SJSA1 (cell line): Measurements from ENCODE around the gene ZNF653. TPM values are rescaled to one million over a fixed set of nuclear protein-coding genes. Genes with fewer than 3 reads are reported as not detected.

Source experiments
- DNase-seq, 2 experiments: peaks; one replicate each; pipeline ENCODE4 v3.0.0-alpha.2; 2015 to 2020; ENCODE audit warnings: low spot score in 2 of 2, low read depth in 1 of 2
- H3K27ac ChIP-seq: fragments of 250-450 bp; sonication (Bioruptor Pico); 2 replicates; pipeline ENCODE4 v1.5.1; 2020; ENCODE audit warnings: mild to moderate bottlenecking, moderate library complexity
- H3K27me3 ChIP-seq: fragments of 250-450 bp; sonication (Bioruptor Pico); replicated peaks from 2 replicates; pipeline ENCODE4 v1.5.1; 2020; ENCODE audit warnings: mild to moderate bottlenecking, moderate library complexity
- H3K36me3 ChIP-seq: fragments of 250-450 bp; sonication (Bioruptor Pico); 2 replicates; pipeline ENCODE4 v1.5.1; 2020; ENCODE audit warnings: mild to moderate bottlenecking
- H3K4me1 ChIP-seq: fragments of 250-450 bp; sonication (Bioruptor Pico); replicated peaks from 2 replicates; pipeline ENCODE4 v1.6.1; 2021; ENCODE audit warnings: mild to moderate bottlenecking
- H3K4me3 ChIP-seq: fragments of 250-450 bp; sonication (Bioruptor Pico); 2 replicates; pipeline ENCODE4 v1.5.1; 2020; ENCODE audit warnings: mild to moderate bottlenecking
- H3K9me3 ChIP-seq: fragments of 250-450 bp; sonication (Bioruptor Pico); replicated peaks from 2 replicates; pipeline ENCODE4 v1.5.1; 2020; ENCODE audit warnings: mild to moderate bottlenecking
- total RNA-seq: library from RNA; depleted of rRNA; stranded (reverse); fragments of >200 nt; shearing (Covaris generic); gene quantifications from 2 replicates; pipeline ENCODE4 v1.2.3, GENCODE V29; 2014; rRNA removed

ZNF653 gene, protein sequence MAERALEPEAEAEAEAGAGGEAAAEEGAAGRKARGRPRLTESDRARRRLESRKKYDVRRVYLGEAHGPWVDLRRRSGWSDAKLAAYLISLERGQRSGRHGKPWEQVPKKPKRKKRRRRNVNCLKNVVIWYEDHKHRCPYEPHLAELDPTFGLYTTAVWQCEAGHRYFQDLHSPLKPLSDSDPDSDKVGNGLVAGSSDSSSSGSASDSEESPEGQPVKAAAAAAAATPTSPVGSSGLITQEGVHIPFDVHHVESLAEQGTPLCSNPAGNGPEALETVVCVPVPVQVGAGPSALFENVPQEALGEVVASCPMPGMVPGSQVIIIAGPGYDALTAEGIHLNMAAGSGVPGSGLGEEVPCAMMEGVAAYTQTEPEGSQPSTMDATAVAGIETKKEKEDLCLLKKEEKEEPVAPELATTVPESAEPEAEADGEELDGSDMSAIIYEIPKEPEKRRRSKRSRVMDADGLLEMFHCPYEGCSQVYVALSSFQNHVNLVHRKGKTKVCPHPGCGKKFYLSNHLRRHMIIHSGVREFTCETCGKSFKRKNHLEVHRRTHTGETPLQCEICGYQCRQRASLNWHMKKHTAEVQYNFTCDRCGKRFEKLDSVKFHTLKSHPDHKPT
- 2.3 and 4.8 TPM in 2 replicates for total RNA-seq

DNA sequence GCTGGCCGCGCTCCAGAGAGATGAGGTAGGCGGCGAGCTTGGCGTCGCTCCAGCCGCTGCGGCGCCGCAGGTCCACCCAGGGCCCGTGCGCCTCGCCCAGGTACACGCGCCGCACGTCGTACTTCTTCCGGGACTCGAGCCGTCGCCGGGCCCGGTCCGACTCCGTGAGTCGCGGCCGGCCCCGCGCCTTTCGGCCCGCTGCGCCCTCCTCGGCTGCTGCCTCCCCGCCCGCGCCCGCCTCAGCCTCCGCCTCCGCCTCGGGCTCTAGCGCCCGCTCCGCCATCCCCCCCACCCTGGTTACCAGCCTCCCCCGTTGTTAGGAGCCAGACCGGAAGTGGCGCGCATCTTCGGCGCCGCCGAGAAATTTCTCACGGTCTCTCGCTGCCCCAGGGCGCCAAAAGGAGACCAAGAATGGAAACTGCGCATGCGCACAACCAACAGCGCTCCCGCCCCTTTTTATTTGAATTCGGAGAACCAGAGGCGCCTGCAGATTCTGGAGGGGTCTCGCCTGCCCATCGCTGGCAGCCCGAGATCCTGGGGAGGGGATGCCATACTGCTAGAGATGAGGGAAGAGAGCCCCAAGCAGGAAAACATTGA, at the start of gene ZNF653:
TSS of gene ZNF653 (minus strand) at position 336 of the 597 bp plus-strand sequence. CDS start at position 283, 53 bp downstream.
- Histone ChIP-seq H3K36me3 (0 out of 2 replicates have a peak, but pooled peaks cover 7% of the 10 kb centered on the region), H3K27ac (peak within 1 kb of the TSS; percentile 78), H3K27me3 (no peaks in the 10 kb centered on the region), H3K4me1 (peaks cover 11% of the 10 kb centered on the region), H3K9me3 (no peaks in the 10 kb centered on the region), H3K4me3 (peak within 1 kb of the TSS; percentile 77)
- DNase-seq: peak; percentile 94 to 96

DNA sequence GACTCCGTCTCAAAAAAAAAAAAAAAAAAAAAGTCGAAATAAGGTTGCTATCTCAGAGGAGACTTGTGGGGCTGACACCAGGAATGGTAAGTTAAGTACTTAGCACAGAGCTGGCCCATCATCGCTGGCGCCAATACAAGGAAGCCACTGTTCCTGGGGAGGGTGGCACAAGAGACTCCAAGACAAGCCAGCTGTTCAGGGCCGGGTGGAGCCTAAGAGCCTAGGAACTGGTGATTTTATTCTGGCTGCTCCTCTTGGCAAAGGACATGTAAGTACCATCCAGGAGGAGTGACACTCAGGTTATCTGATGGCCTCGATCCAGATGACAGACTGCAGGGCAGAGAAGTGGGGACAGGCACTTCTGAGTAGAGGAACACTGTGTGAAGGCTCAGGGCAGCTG, 49.6 kb upstream of the ZNF653 start:
- no peak for DNase-seq
- H3K4me1 ChIP-seq: peaks cover 10% of the 10 kb centered on the region
- H3K27ac ChIP-seq: no peak overlapping the region
- H3K9me3 ChIP-seq: no peaks in the 10 kb centered on the region
- H3K27me3 ChIP-seq: no peaks in the 10 kb centered on the region
- peaks cover 45% of the 10 kb centered on the region for H3K36me3 ChIP-seq
- no peak overlapping the region for H3K4me3 ChIP-seq

DNA sequence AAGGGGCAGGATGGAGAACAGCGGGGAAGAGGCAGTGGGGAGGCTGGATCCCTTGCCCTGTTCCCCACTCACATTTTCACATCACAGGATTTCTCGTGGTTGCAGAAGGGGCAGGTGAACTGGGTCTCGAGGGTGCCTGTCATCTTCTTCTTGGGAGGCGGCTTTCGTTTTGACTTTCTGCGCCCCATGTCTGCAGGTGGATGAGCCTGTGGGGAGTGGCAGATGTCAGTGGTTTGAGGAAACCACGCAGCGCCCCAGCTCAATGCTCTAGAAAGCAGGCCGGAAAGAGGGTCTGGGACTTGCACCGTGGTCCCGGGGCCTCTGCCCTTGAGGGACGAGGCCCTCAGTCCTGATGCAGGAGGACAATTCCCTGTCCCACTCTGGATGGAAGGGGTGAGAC, 48.5 kb upstream of the ZNF653 start:
- H3K27ac ChIP-seq: no peak overlapping the region
- H3K4me1 ChIP-seq: peaks cover 6% of the 10 kb centered on the region
- no peak for DNase-seq
- peaks cover 48% of the 10 kb centered on the region for H3K36me3 ChIP-seq
- H3K27me3 ChIP-seq: no peaks in the 10 kb centered on the region
- no peak overlapping the region for H3K4me3 ChIP-seq
- H3K9me3 ChIP-seq: no peaks in the 10 kb centered on the region

DNA sequence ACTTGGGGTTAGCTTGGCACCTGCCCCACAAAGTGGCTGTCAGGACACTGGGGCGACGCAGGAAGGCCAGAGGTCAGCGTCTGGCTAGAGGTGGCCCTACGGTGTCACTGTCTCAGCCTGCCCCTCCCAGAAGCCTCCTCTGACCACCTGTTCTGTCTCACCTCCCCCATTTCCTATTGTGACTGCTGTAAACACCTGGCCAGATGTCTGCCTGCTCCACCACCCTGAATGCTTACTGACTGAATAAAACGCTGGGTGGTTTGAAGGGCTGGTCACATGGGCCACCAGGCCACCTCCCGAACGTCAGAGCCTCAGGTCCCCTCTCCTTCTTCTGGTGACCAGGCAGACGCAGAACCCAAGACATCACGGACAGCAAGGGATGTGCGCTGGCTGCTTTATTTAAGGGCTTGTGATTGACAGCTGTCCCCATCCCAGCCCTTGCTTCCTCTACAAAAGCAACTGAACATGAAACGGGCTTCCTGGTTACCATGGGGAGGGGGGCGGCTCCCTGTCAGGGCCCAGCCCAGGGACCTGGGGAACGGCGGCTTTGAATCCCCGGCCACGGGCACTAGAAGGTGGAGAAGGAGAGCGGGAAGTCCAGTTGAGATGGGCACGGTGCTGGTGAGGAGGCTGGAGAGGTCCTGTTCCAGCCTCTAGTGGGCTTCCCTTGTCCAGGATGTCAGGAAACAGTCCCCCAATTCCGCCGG, 47.2 kb upstream of the ZNF653 start:
- H3K4me1 ChIP-seq: peaks cover 1% of the 10 kb centered on the region
- DNase-seq: no peak
- H3K4me3 ChIP-seq: no peak overlapping the region
- no peak overlapping the region for H3K27ac ChIP-seq
- no peaks in the 10 kb centered on the region for H3K9me3 ChIP-seq
- H3K36me3 ChIP-seq: peaks cover 45% of the 10 kb centered on the region
- H3K27me3 ChIP-seq: no peaks in the 10 kb centered on the region

DNA sequence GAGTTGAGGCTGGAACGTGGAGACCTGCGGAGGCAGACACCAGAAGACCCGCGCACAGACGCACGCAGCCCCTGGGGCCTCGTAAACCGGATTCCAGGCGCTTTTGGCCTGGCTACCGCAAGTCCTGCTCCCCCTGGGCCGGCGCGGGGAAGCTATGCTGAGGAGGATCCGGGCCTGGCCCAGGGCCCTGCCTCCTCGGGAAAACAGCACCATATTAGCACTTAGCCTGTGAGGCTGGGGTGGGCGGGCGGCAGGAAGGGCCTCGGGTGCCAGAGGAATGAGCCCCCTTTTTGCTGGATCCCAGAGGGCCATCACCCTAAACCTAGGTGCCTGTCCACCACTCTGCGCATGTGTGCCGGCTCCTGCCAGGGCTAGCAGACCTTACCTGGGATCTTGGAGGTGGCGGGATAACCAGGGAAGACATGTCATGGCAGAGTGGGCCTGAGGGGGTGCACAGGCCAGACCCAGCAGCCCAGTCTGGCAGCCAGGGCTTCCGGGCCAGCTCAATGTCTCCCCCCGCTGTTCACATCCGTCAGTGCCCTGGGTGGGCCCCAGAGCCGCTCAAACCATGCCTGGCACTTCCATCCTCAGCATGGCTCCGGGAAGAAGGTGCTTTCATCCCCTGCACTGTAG, 46.1 kb upstream of the ZNF653 start:
- DNase-seq: no peak
- no peak overlapping the region for H3K4me3 ChIP-seq
- H3K27me3 ChIP-seq: no peaks in the 10 kb centered on the region
- no peak overlapping the region for H3K27ac ChIP-seq
- no peaks in the 10 kb centered on the region for H3K4me1 ChIP-seq
- H3K36me3 ChIP-seq: peaks cover 45% of the 10 kb centered on the region
- H3K9me3 ChIP-seq: no peaks in the 10 kb centered on the region

DNA sequence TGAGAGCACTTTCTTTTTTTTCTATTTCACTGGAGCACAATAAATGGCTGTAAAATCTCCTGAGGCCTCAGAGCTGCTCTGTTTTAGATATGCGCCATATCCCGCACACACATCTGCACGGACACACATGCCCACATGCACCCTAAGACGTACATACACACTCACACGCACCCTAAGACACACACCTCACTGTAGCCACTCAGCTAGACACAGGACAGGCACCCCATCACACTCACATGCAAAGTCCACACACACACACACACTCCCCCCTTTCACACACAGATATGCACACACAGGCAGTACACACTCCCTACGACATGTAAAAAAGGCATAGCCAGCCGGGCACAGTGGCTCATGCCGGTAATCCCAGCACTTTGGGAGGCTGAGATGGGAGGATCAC, 44.6 kb upstream of the ZNF653 start:
- no peaks in the 10 kb centered on the region for H3K9me3 ChIP-seq
- DNase-seq: no peak
- H3K27ac ChIP-seq: no peak overlapping the region
- no peak overlapping the region for H3K4me3 ChIP-seq
- no peaks in the 10 kb centered on the region for H3K27me3 ChIP-seq
- peaks cover 3% of the 10 kb centered on the region; the same call in 1 of the 2 replicates for H3K4me1 ChIP-seq
- H3K36me3 ChIP-seq: peaks cover 39% of the 10 kb centered on the region

DNA sequence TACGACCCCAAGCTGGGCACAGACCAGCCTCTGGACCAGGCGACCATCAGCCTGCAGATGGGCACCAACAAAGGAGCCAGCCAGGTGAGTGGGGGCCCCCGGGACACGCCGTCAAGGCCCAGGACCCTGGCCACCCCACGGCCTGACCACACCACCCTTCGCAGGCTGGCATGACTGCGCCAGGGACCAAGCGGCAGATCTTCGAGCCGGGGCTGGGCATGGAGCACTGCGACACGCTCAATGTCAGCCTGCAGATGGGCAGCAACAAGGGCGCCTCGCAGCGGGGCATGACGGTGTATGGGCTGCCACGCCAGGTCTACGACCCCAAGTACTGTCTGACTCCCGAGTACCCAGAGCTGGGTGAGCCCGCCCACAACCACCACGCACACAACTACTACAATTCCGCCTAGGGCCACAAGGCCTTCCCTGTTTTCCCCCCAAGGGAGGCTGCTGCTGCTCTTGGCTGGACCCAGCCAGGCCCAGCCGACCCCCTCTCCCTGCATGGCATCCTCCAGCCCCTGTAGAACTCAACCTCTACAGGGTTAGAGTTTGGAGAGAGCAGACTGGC, 43.8 kb upstream of the ZNF653 start:
- no peak for DNase-seq
- Histone ChIP-seq H3K36me3 (peaks cover 37% of the 10 kb centered on the region), H3K4me3 (no peak overlapping the region), H3K9me3 (no peaks in the 10 kb centered on the region), H3K27ac (no peak overlapping the region), H3K27me3 (no peaks in the 10 kb centered on the region), H3K4me1 (peaks cover 3% of the 10 kb centered on the region; the same call in 1 of the 2 replicates)

DNA sequence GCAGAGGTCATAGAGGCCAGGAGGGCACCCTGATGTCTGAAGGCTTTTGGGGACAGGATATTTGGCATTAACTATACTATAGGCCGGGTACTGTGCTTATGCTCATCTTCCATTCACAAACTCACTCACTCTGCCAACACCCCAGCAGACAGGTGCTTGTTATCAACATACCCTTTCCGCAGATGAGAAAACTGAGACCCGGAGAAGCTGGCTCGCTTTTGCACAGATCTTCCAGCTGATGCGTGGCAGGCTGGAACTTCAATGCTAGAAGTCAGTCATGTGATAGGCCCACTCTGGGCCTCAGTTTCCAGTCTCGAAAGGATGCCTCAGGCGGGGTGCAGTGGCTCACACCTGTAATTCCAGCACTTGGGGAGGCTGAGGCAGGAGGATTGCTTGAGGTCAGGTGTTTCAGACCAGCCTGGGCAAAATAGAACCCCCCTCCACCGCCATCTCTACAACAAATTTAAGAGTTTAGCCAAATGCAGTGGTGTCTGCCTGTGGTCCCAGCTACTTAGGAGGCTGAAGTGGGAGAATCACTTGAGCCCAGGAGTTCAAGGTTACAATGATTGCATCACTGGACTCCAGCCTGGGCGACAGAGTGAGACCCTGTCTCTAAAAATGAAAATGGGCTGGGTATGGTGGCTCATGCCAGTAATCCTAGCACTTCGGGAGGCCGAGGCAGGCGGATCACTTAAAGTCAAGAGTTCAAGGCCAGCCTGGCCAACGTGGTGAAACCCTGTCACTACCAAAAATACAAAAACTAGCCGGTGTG, 42.5 kb upstream of the ZNF653 start:
- Histone ChIP-seq H3K4me3 (no peak overlapping the region), H3K27me3 (no peaks in the 10 kb centered on the region)
- DNase-seq: no peak

DNA sequence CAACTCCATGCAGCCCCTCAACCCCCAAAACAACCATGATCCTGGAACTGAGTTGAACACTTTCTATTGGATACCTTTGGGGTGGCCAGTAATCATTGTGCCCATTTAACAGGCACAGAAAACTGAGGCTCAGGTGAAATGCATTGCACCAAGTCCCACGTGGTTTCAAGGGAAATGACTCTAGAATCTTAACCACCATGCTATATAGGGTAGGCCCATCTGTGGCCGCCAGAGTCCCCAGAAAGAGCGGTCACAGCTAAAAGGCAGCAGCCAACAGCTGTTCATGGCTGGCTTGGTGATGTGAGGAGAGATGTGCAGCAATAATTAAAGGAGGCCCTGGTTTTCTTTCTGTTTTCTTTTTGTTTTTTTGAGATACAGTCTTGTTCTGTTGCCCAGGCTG, 35.6 kb upstream of the ZNF653 start:
- no peaks in the 10 kb centered on the region for H3K27me3 ChIP-seq
- no peak overlapping the region for H3K4me3 ChIP-seq
- H3K4me1 ChIP-seq: peaks cover 28% of the 10 kb centered on the region
- H3K36me3 ChIP-seq: no peaks in the 10 kb centered on the region
- no peak overlapping the region for H3K27ac ChIP-seq
- H3K9me3 ChIP-seq: no peaks in the 10 kb centered on the region
- DNase-seq: no peak

More for the DNA sequence above, 42.5 kb upstream of the ZNF653 start:
- Histone ChIP-seq H3K36me3 (peaks cover 24% of the 10 kb centered on the region), H3K4me1 (peaks cover 3% of the 10 kb centered on the region; the same call in 1 of the 2 replicates), H3K9me3 (no peaks in the 10 kb centered on the region), H3K27ac (no peak overlapping the region)

DNA sequence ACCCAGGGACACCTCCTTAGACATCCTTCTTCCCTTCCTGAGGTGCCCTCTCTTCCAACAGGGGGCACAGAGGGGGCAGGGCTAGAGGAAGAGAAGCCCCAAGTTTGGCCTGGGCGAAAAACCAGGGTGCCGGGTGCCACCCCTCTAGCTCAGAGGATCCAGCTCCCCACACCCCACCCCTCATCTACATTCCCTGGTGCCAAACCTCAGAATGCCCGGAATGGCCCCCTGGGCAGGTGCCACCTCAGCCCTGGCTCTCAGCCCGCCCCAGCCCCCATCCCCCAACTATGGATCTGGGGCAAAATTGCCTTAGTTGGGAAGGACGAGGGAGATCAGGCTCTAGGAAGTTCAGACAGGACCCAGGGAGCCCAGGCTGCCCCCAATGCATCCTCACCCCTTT, 35.0 kb upstream of the ZNF653 start:
- Histone ChIP-seq H3K36me3 (no peaks in the 10 kb centered on the region), H3K27me3 (no peaks in the 10 kb centered on the region), H3K4me3 (no peak overlapping the region), H3K27ac (no peak overlapping the region), H3K4me1 (peaks cover 31% of the 10 kb centered on the region), H3K9me3 (no peaks in the 10 kb centered on the region)
- DNase-seq: no peak

DNA sequence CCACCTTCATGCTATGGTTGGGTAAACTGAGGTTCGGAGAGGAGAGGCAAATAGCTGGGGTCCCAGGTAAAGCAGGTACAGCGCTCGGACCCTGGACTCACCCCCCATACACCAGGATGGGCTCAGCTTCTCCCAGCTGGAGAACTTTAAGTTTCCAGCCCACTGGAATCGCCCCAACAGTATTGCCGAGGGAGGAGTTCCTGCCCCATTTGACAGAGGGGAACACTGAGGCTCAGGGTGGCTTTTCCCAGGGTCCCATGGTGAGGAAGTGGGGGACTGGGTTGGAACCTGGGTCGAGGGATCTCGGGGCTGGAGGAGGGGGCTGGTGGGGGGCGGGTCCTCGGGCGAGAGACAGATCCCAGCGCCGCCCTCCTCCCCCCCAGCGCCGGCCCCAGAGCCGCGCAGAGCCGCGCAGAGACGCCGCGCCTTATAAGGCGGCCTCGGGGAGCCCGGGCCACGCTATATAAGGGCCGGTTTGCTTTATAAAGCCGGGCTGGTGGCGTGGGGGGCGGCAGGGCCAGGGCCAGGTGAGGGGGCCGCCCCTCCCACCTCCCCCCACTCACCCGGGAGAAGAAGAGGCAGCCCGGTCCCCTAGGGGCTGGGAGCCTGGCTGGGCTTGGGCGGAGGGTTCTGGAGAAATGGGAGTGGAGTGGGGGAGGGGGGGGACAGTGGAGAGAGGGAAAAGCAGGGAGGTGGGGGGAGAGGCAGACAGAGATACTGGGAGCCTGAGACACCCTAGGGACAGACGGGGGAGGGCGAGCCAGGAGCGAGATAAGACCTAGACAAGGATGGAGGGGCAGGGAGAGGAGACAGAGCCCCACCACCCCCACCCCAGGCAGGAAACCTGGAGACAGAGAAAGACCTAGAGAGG, 34.1 kb upstream of the ZNF653 start:
- H3K4me3 ChIP-seq: peak overlapping the region; percentile 29
- H3K27ac ChIP-seq: no peak overlapping the region
- no peaks in the 10 kb centered on the region for H3K9me3 ChIP-seq
- no peak for DNase-seq
- H3K4me1 ChIP-seq: peaks cover 38% of the 10 kb centered on the region
- no peaks in the 10 kb centered on the region for H3K36me3 ChIP-seq
- no peaks in the 10 kb centered on the region for H3K27me3 ChIP-seq
